Astrocyte of the hippocampus (primary cell): ENCODE data around the gene NT5E.
"Not testable (repeated sequence)": the region's sequence is repeated elsewhere in the genome, so short reads cannot be mapped to it uniquely, and the experiment has no call there.

ENCODE experiments used
- DNase-seq: peaks from one replicate; pipeline ENCODE4 v3.0.0; 2011; ENCODE audit warnings: low read depth, low spot score

NT5E gene

DNA sequence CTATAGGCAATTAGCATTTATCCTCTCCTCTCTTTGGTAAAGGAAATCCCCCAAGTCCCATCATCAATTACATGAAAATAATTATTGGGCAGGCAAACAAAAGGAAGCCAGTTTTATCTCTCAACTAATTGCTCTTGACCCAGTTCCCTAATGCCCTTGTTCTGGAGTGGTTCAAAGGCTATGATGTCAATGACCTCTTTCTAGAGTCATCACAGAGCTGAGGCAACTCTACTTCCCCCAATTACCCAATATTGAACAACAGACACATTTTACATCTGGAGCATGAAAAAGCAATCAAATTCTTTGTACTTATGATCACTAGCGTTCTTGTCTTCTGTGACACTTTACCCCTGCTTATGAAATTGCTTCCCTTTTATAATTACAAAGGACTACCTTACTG lies 43.5 kb downstream of the NT5E start:
- DNase-seq: no peak

- no peak for DNase-seq
Observed at GRCh38 chr6:85494547-85495536, 45.0 kb downstream of the NT5E start.

DNA sequence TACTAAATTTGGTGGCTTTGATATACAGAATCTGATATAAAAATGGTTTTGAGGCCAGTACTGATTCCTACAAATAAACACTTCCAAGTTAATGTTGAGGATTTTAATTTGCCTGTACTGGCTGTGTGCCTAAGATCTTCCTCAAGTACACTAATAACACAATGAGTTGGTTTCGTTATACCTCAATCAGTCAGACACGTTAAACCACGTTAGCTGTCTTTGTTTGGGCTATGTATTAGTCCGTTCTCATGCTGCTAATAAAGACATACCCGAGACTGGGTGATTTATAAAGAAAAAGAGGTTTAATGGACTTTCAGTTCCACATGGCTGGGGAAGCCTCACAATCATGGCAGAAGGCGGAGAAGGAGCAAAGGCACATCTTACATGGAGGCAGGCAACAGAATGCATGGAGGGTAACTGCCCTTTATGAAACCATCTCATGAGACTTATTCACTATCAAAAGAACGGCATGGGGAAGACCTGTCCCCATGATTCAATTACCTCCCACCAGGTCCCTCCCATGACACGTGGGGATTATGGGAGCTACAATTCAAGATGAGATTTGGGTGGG lies 46.2 kb downstream of the NT5E start:
- DNase-seq: no peak

- no peak for DNase-seq
Observed at GRCh38 chr6:85496856-85497255, 47.0 kb downstream of the NT5E start.

DNA sequence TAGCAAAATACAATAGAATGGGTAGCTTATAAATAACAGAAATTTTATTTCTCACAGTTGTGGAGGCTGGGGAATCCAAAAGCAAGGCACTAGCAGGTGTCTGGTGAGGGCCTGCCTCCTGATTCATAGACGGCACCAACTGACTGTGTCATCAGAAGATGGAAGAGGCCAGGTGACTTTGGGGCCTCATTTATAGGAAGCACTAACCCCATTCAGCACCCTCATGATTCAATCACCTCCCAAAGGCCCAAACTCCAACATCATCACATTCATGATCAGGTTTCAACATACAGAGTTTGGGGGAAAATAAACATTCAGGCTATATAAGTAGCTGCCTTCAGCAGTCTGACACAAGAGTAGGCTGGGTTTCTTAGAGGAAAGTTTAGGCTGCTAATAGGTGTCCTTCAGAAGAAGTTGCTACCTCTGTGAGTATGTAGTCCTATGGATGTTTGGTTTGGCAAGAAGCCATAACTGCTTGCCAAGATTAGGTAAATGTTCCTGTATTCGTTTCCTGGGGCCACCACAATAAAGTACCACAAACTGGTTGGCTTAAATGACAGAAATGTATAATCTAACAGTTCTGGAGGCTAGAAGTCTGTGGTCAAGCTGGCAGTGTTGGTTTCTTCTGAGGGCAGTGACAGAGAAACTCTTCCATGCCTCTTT lies 48.8 kb downstream of the NT5E start:
- peak; percentile 76 for DNase-seq

DNA sequence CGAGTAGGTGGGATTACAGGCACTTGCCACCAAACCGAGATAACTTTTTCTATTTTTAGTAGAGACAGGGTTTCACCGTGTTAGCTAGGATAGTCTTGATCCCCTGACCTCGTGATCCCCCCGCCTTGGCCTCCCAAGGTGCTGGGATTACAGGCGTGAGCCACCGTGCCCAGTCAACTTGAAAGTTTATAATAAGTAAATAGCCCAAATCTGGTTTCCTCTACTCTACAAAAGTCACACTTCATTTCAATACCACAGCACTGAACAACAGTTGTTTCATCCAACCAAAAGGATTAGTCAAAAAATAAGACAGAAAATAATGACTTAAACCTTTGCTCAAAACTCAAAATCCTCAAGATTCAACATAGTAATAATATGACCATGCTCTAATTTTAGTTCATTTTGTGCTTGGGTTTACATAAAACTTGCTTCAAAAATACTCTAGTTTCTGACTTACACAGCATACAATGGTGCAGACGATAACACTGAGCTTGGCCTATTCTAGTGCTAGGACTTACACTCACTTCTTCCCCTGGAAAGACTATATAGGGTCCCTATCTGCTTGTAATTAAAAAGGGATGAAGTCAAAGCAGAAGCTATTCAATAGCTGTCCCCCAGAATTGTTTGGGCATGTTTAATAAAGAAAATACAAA lies 56.7 kb downstream of the NT5E start:
- no peak for DNase-seq

DNA sequence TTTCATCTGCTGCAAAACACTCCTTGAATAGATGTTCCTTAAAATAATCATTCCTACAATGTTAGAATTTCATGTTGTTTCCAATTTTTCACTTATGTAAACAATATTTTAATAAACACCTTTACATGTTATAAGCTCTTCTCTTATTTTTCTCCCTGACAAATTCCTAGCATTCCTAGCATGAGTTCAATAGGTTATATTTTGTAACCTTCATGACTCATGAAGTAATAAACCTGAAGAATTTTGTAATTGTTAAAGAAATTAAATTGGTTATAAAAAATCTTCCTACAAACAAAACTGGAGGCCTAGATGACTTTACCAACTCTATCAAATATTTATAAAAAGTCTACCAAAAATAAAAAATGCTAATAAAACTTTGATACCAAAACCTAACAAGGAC lies 66.3 kb downstream of the NT5E start:
- peak; percentile 10 for DNase-seq

- DNase-seq: not testable (repeated sequence)
Observed at GRCh38 chr6:85524281-85524680, 74.4 kb downstream of the NT5E start.

GRCh38 chr6:85537055-85537494 lies 87.2 kb downstream of the NT5E start:
- DNase-seq: peak; percentile 3

DNA sequence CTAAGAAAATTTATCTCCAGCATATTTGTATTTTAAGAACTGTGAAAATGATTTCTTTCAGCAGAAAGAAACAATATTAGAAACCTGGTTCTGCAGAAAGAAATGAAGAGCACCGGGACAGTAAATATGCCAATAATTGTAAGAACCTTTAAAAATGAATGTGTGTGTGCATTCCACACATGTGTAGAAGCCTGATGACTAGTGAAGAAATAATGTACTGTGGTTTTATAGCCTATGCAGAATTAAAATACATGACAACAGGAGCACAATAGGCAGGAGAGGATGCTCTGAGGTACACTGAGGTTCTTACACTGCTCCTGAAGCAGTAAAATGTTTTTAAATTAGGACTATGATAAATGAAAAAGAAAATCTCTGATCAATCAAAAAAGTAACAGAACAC lies 94.9 kb downstream of the NT5E start:
- peak; percentile 15 for DNase-seq
